Hepatocyte (in vitro differentiated cells): ENCODE results near the gene PLA2G12A. TPM values are rescaled to one million over a fixed set of nuclear protein-coding genes. Genes with fewer than 3 reads are reported as not detected.

ENCODE experiments used
- DNase-seq: peaks from one replicate; pipeline ENCODE4 v3.0.0-alpha.2; 2016; ENCODE audit warnings: low spot score
- H2AFZ ChIP-seq: fragments of 200-600 bp; sonication (generic); 2 replicates; pipeline ENCODE4 v1.6.0; 2016; ENCODE audit warnings: antibody characterized with exemption, mild to moderate bottlenecking
- H3K27ac ChIP-seq: fragments of 200-600 bp; sonication (generic); 2 replicates; pipeline ENCODE4 v1.5.1; 2016; ENCODE audit warnings: mild to moderate bottlenecking
- H3K27me3 ChIP-seq: fragments of 200-600 bp; sonication (generic); 2 replicates; pipeline ENCODE4 v1.6.1; 2016
- H3K36me3 ChIP-seq: fragments of 200-600 bp; sonication (generic); replicated peaks from 2 replicates; pipeline ENCODE4 v1.5.1; 2016; ENCODE audit warnings: low read depth; ENCODE audit not compliant: insufficient read depth
- H3K4me1 ChIP-seq: fragments of 200-600 bp; sonication (generic); 2 replicates; pipeline ENCODE4 v1.5.1; 2016; ENCODE audit warnings: mild to moderate bottlenecking, moderate library complexity; ENCODE audit not compliant: insufficient read depth
- H3K4me2 ChIP-seq: fragments of 200-600 bp; sonication (generic); 2 replicates; pipeline ENCODE4 v1.6.0; 2016
- H3K4me3 ChIP-seq: fragments of 200-600 bp; sonication (generic); 2 replicates; pipeline ENCODE4 v1.5.1; 2016; ENCODE audit warnings: mild to moderate bottlenecking
- H3K79me2 ChIP-seq: fragments of 200-600 bp; sonication (generic); 2 replicates; pipeline ENCODE4 v1.6.0; 2017; ENCODE audit warnings: mild to moderate bottlenecking
- H3K9me2 ChIP-seq: fragments of 200-600 bp; sonication (generic); replicated peaks from 2 replicates; pipeline ENCODE4 v1.6.0; 2017; ENCODE audit warnings: mild to moderate bottlenecking; ENCODE audit not compliant: insufficient read depth
- H3K9me3 ChIP-seq: fragments of 200-600 bp; sonication (generic); 2 replicates; pipeline ENCODE4 v1.5.1; 2016; ENCODE audit warnings: low read depth, mild to moderate bottlenecking
- H4K20me1 ChIP-seq: fragments of 200-600 bp; sonication (generic); 2 replicates; pipeline ENCODE4 v1.6.0; 2016; ENCODE audit warnings: mild to moderate bottlenecking; ENCODE audit not compliant: insufficient read depth, poor library complexity, severe bottlenecking
- CTCF ChIP-seq: fragments of 200-600 bp; sonication (generic); IDR thresholded peaks from 2 replicates; pipeline ENCODE4 v1.5.1; 2016; ENCODE audit warnings: antibody characterized with exemption, mild to moderate bottlenecking; ENCODE audit not compliant: poor library complexity
- EZH2 ChIP-seq: fragments of 200-600 bp; sonication (generic); IDR thresholded peaks from 2 replicates; pipeline ENCODE4 v1.6.1; 2016; ENCODE audit warnings: antibody characterized with exemption, mild to moderate bottlenecking, borderline replicate concordance
- EZH2phosphoT487 ChIP-seq: fragments of 200-600 bp; sonication (generic); IDR thresholded peaks from one replicate; pipeline ENCODE4 v1.6.1; 2018; ENCODE audit warnings: antibody characterized with exemption, mild to moderate bottlenecking, low read depth, moderate library complexity; ENCODE audit not compliant: unreplicated experiment, severe bottlenecking
- WGBS: methylation state at CpG from one replicate; pipeline ENCODE4 v1.1.6; 2016; ENCODE audit warnings: low lambda C conversion rate; ENCODE audit errors: missing lambda C conversion rate; 5-methylcytosine and 5-hydroxymethylcytosine counted together
- polyA plus RNA-seq: library from polyadenylated mRNA; unstranded; fragments of >200 nt; fragmentation: Nextera tagmentation; extraction: Ambion mirVana; gene quantifications from 2 replicates; pipeline ENCODE4 v1.2.1, GENCODE V29; 2016
- total RNA-seq: library from RNA; depleted of rRNA; stranded (reverse); fragments of >200 nt; gene quantifications from 2 replicates; pipeline ENCODE4 v1.2.3, GENCODE V29; 2014

Gene PLA2G12A
- total and polyA plus RNA-seq, 2 experiments from 2014 or later, result 32.7 to 91.4 TPM

GRCh38 chr4:109675181-109675580, 54.7 kb downstream of the PLA2G12A start:
- no peak overlapping the region for H3K4me3 ChIP-seq
- H3K36me3 ChIP-seq, result no peaks in the 10 kb centered on the region
- no peak overlapping the region for H3K27ac ChIP-seq
- no peak overlapping the region for H3K4me2 ChIP-seq
- no peaks in the 10 kb centered on the region for H3K27me3 ChIP-seq
- H3K4me1 ChIP-seq, result no peaks in the 10 kb centered on the region
- H3K9me3 ChIP-seq, result no peaks in the 10 kb centered on the region
- H3K9me2 ChIP-seq, result no peaks in the 10 kb centered on the region
- no peak for DNase-seq
- H2AFZ ChIP-seq, result no peak overlapping the region
- H4K20me1 ChIP-seq, result no peaks in the 10 kb centered on the region
- no peak for TF ChIP-seq EZH2phosphoT487
- no peak for TF ChIP-seq EZH2
- no peaks in the 10 kb centered on the region for H3K79me2 ChIP-seq
- WGBS, result 84% methylated on average over 3 of the region's 3 CpGs

- Histone ChIP-seq H3K36me3 (no peaks in the 10 kb centered on the region), H2AFZ (no peak overlapping the region), H3K9me3 (no peaks in the 10 kb centered on the region), H3K4me2 (no peak overlapping the region), H3K27me3 (no peaks in the 10 kb centered on the region), H3K4me1 (no peaks in the 10 kb centered on the region), H3K4me3 (no peak overlapping the region), H3K79me2 (no peaks in the 10 kb centered on the region), H3K9me2 (no peaks in the 10 kb centered on the region), H4K20me1 (no peaks in the 10 kb centered on the region), H3K27ac (no peak overlapping the region)
- TF ChIP-seq EZH2 (no peak), EZH2phosphoT487 (no peak), CTCF (no peak)
- DNase-seq, result no peak
- WGBS, result 100% methylated on average over 1 of the region's 1 CpG
These were observed 56.6 kb downstream of the PLA2G12A start for GRCh38 chr4:109673303-109673702.

- Histone ChIP-seq H3K79me2 (no peaks in the 10 kb centered on the region), H2AFZ (no peak overlapping the region), H3K36me3 (no peaks in the 10 kb centered on the region), H3K27ac (no peak overlapping the region), H3K4me1 (no peaks in the 10 kb centered on the region), H3K9me3 (no peaks in the 10 kb centered on the region), H3K9me2 (no peaks in the 10 kb centered on the region), H3K27me3 (no peaks in the 10 kb centered on the region), H3K4me3 (no peak overlapping the region), H4K20me1 (no peaks in the 10 kb centered on the region), H3K4me2 (no peak overlapping the region)
- DNase-seq, result no peak
- TF ChIP-seq EZH2phosphoT487 (no peak), CTCF (no peak), EZH2 (no peak)
These were observed 57.5 kb downstream of the PLA2G12A start for GRCh38 chr4:109672169-109672930.

GRCh38 chr4:109671350-109671749, 58.5 kb downstream of the PLA2G12A start:
- no peaks in the 10 kb centered on the region for H3K9me3 ChIP-seq
- no peaks in the 10 kb centered on the region for H3K79me2 ChIP-seq
- no peaks in the 10 kb centered on the region for H3K27me3 ChIP-seq
- DNase-seq, result no peak
- no peaks in the 10 kb centered on the region for H3K4me1 ChIP-seq
- TF ChIP-seq EZH2phosphoT487 (no peak), EZH2 (no peak), CTCF (no peak)
- no peak overlapping the region for H3K27ac ChIP-seq
- no peaks in the 10 kb centered on the region for H3K36me3 ChIP-seq
- no peak overlapping the region for H3K4me3 ChIP-seq
- no peak overlapping the region for H3K4me2 ChIP-seq
- H4K20me1 ChIP-seq, result no peaks in the 10 kb centered on the region
- no peaks in the 10 kb centered on the region for H3K9me2 ChIP-seq
- no peak overlapping the region for H2AFZ ChIP-seq
